Fibroblast of lung (primary cell): ENCODE results near the gene GABPB1. TPM values are rescaled to one million over a fixed set of nuclear protein-coding genes. Genes with fewer than 3 reads are reported as not detected.
A peak's percentile ranks its signal among the peaks of the same experiment; 100 is the strongest.

ENCODE experiments used
- DNase-seq, 2 donors: peaks; one replicate each; pipeline versions ENCODE4 v3.0.0 to v3.0.0-alpha.2; 2010; ENCODE audit warnings: low read depth in 2 of 2
- H2AFZ ChIP-seq: 2 replicates; pipeline ENCODE4 v1.5.1; 2012; ENCODE audit warnings: low read length, control low read depth, inconsistent platforms
- H3K27ac ChIP-seq: 2 replicates; pipeline ENCODE4 v1.5.1; 2011; ENCODE audit warnings: low read length, control low read depth; ENCODE audit not compliant: insufficient read depth
- H3K27me3 ChIP-seq: 2 replicates; pipeline ENCODE4 v1.5.1; 2011; ENCODE audit warnings: mild to moderate bottlenecking, low read length; ENCODE audit not compliant: control insufficient read depth, insufficient read depth
- H3K36me3 ChIP-seq: 2 replicates; pipeline ENCODE4 v1.5.1; 2011; ENCODE audit warnings: low read length; ENCODE audit not compliant: control insufficient read depth, insufficient read depth
- H3K4me1 ChIP-seq: 2 replicates; pipeline ENCODE4 v1.5.1; 2011; ENCODE audit warnings: low read length; ENCODE audit not compliant: control insufficient read depth, insufficient read depth; ENCODE audit errors: extremely low read depth
- H3K4me2 ChIP-seq: 2 replicates; pipeline ENCODE4 v1.5.1; 2011; ENCODE audit warnings: low read length, control low read depth; ENCODE audit not compliant: insufficient read depth; ENCODE audit errors: extremely low read depth
- H3K4me3 ChIP-seq, 4 experiments: fragments of 200-600 bp in 1 of 4; sonication (generic) in 1 of 4; replicated peaks in 1 of 4; 2 replicates each; pipeline ENCODE4 v1.5.1; 2011 to 2016; ENCODE audit warnings: low read length in 4 of 4, low read depth in 3 of 4, mild to moderate bottlenecking in 3 of 4, control low read depth in 2 of 4, inconsistent platforms in 1 of 4, mixed read lengths in 1 of 4; ENCODE audit not compliant: insufficient read depth in 1 of 4; ENCODE audit errors: control extremely low read depth in 1 of 4
- H3K79me2 ChIP-seq: 2 replicates; pipeline ENCODE4 v1.5.1; 2012; ENCODE audit warnings: mild to moderate bottlenecking, low read length, inconsistent platforms; ENCODE audit not compliant: control insufficient read depth, insufficient read depth
- H3K9ac ChIP-seq: 2 replicates; pipeline ENCODE4 v1.5.1; 2011; ENCODE audit warnings: mild to moderate bottlenecking, low read length, control low read depth; ENCODE audit not compliant: insufficient read depth
- H3K9me3 ChIP-seq: 2 replicates; pipeline ENCODE4 v1.5.1; 2012; ENCODE audit warnings: low read depth, low read length; ENCODE audit not compliant: control insufficient read depth, insufficient read depth
- H4K20me1 ChIP-seq: 2 replicates; pipeline ENCODE4 v1.5.1; 2011; ENCODE audit warnings: low read length; ENCODE audit not compliant: control insufficient read depth, insufficient read depth; ENCODE audit errors: extremely low read depth
- EZH2 ChIP-seq: IDR thresholded peaks from 2 replicates; pipeline ENCODE4 v1.5.1; 2012; ENCODE audit warnings: low read length, control low read depth, mild to moderate bottlenecking; ENCODE audit errors: missing control alignments
- polyA plus RNA-seq, 2 donors: library from polyadenylated mRNA; depleted of rRNA in 1 of 2; stranded (reverse) in 1 of 2; unstranded in 1 of 2; fragments of >200 nt; gene quantifications; 2 replicates each; pipeline ENCODE4 v1.2.1, GENCODE V29; 2011 to 2012; ENCODE audit warnings: missing spikeins in 1 of 2
- total RNA-seq: library from RNA; depleted of rRNA; stranded (reverse); fragments of >200 nt; gene quantifications from 2 replicates; pipeline ENCODE4 v1.2.1, GENCODE V29; 2014
- TF ChIP-seq, protein P1 (sequence below), 2 donors: IDR thresholded peaks in 1 of 2; conservative IDR thresholded peaks in 1 of 2; 1 replicate in 1 of 2; 2 replicates in 1 of 2; pipeline ENCODE4 v1.5.1; 2011 to 2012; ENCODE audit warnings: low read length in 2 of 2, control low read depth in 1 of 2, inconsistent platforms in 1 of 2, low read depth in 1 of 2, mild to moderate bottlenecking in 1 of 2

GABPB1 gene
- total and polyA plus RNA-seq, 2 donors (not counting 1 experiment from before 2014, with no cell fraction given): 25.4 to 40.1 TPM

DNA sequence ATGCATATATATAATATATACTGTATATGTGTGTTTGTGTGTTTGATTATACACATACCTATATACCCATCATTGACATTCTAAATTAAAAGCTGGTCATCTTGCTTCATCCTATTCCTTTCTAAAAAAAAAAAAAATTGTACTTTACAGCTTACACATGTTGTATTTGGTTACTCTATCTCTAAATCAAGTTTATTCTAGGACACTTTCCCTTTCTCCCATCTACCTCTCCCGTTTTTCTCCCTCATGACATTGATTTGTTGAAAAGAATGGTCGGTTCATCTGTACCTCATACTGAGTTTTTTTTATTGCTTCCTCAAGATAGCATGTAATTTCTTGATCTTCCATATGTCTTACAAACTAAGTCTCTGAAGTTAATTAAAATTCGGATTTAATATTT, 26.9 kb downstream of the GABPB1 start:
- no peak overlapping the region for H3K9ac ChIP-seq
- DNase-seq: no peak
- no peaks in the 10 kb centered on the region for H4K20me1 ChIP-seq
- no peak overlapping the region for H3K27ac ChIP-seq
- H3K27me3 ChIP-seq: no peaks in the 10 kb centered on the region
- H2AFZ ChIP-seq: no peak overlapping the region
- no peak for TF ChIP-seq EZH2
- TF ChIP-seq, protein P1, sequence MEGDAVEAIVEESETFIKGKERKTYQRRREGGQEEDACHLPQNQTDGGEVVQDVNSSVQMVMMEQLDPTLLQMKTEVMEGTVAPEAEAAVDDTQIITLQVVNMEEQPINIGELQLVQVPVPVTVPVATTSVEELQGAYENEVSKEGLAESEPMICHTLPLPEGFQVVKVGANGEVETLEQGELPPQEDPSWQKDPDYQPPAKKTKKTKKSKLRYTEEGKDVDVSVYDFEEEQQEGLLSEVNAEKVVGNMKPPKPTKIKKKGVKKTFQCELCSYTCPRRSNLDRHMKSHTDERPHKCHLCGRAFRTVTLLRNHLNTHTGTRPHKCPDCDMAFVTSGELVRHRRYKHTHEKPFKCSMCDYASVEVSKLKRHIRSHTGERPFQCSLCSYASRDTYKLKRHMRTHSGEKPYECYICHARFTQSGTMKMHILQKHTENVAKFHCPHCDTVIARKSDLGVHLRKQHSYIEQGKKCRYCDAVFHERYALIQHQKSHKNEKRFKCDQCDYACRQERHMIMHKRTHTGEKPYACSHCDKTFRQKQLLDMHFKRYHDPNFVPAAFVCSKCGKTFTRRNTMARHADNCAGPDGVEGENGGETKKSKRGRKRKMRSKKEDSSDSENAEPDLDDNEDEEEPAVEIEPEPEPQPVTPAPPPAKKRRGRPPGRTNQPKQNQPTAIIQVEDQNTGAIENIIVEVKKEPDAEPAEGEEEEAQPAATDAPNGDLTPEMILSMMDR (conservative IDR thresholded peaks at IDR 0.05 in 1 of 2, IDR thresholded peaks at IDR 0.05 in 1 of 2; ENCODE audit: low read depth in 1 of 2, low read length in 2 of 2): no peak
- H3K9me3 ChIP-seq: no peaks in the 10 kb centered on the region
- H3K4me1 ChIP-seq: no peaks in the 10 kb centered on the region
- H3K79me2 ChIP-seq: no peaks in the 10 kb centered on the region
- H3K4me3 ChIP-seq: no peak overlapping the region
- no peaks in the 10 kb centered on the region for H3K36me3 ChIP-seq
- no peak overlapping the region for H3K4me2 ChIP-seq

GRCh38 chr15:50321680-50322210, 33.3 kb downstream of the GABPB1 start:
- Histone ChIP-seq H3K27ac (no peak overlapping the region), H3K27me3 (no peaks in the 10 kb centered on the region), H3K4me2 (no peak overlapping the region), H3K9me3 (no peaks in the 10 kb centered on the region), H4K20me1 (no peaks in the 10 kb centered on the region), H3K79me2 (no peaks in the 10 kb centered on the region), H3K4me1 (no peaks in the 10 kb centered on the region), H3K4me3 (no peak overlapping the region), H3K36me3 (no peaks in the 10 kb centered on the region), H3K9ac (no peak overlapping the region), H2AFZ (no peak overlapping the region)
- TF ChIP-seq, protein P1 (conservative IDR thresholded peaks at IDR 0.05 in 1 of 2, IDR thresholded peaks at IDR 0.05 in 1 of 2; ENCODE audit: low read depth in 1 of 2, low read length in 2 of 2): no peak
- TF ChIP-seq EZH2: no peak
- peak in 1 of 2 donors; percentile 47 for DNase-seq

GRCh38 chr15:50320504-50320903, 34.5 kb downstream of the GABPB1 start:
- H2AFZ ChIP-seq: no peak overlapping the region
- H3K27ac ChIP-seq: no peak overlapping the region
- no peaks in the 10 kb centered on the region for H3K27me3 ChIP-seq
- no peak overlapping the region for H3K9ac ChIP-seq
- no peaks in the 10 kb centered on the region for H3K36me3 ChIP-seq
- H3K4me1 ChIP-seq: no peaks in the 10 kb centered on the region
- H3K79me2 ChIP-seq: peaks cover 2% of the 10 kb centered on the region
- H3K4me3 ChIP-seq: no peak overlapping the region
- no peak for DNase-seq
- no peak for TF ChIP-seq EZH2
- TF ChIP-seq, protein P1 (conservative IDR thresholded peaks at IDR 0.05 in 1 of 2, IDR thresholded peaks at IDR 0.05 in 1 of 2; ENCODE audit: low read depth in 1 of 2, low read length in 2 of 2): no peak
- no peaks in the 10 kb centered on the region for H3K9me3 ChIP-seq
- no peak overlapping the region for H3K4me2 ChIP-seq
- H4K20me1 ChIP-seq: no peaks in the 10 kb centered on the region
